ENCODE data around the gene ZBED3.
"Not testable (repeated sequence)": the region's sequence is repeated elsewhere in the genome, so short reads cannot be mapped to it uniquely, and the experiment has no call there.

The ZBED3 gene

GRCh38 chr5:77120706-77121105 is 33.6 kb upstream of the ZBED3 start:
- no peak overlapping the region for H3K4me3 ChIP-seq (replicated peaks; ENCODE audit: low read depth, low read length)
- no peak for TF ChIP-seq CTCF (IDR thresholded peaks at IDR 0.05; ENCODE audit: low read length, missing control alignments)
- DNase-seq (ENCODE audit: low read depth): no peak

GRCh38 chr5:77120086-77120485 is 33.0 kb upstream of the ZBED3 start:
- no peak overlapping the region for H3K4me3 ChIP-seq (replicated peaks; ENCODE audit: low read depth, low read length)
- no peak for TF ChIP-seq CTCF (IDR thresholded peaks at IDR 0.05; ENCODE audit: low read length, missing control alignments)
- DNase-seq (ENCODE audit: low read depth): no peak

DNA sequence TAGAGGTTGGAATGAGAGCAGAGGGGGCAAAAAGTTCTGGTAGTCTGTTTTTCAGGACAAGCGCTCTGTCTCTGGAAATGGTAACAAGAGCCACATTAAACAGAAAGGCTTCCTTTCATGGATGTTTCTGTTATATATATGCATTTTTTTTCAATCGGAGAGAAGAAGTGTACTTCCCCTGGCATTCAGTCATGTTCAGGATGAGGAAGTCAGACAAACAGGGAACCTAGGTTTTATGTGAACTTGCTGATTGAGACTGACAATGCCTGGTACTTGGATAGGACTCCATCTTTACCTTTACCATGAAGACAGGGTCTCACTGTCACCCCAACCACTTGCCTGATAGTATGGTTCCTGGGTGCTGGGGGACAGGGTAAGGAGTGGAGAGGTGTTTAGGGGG is 30.1 kb upstream of the ZBED3 start:
- no peak overlapping the region for H3K4me3 ChIP-seq (replicated peaks; ENCODE audit: low read depth, low read length)
- DNase-seq (ENCODE audit: low read depth): no peak
- TF ChIP-seq CTCF (IDR thresholded peaks at IDR 0.05; ENCODE audit: low read length, missing control alignments): no peak

DNA sequence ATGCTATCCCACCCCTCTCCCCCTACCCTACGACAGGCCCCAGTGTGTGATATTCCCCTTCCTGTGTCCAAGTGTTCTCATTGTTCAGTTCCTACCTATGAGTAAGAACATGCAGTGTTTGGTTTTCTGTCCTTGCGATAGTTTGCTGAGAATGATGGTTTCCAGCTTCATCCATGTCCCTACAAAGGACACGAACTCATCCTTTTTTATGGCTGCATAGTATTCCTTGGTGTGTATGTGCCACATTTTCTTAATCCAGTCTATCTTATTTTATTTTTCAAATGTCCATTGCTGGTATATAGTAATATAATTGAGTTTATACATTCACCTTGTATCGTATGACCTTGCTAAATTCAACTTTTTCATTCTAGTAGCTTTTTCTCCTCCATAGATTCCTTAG is 19.9 kb upstream of the ZBED3 start:
- not testable (repeated sequence) for H3K4me3 ChIP-seq (replicated peaks; ENCODE audit: low read depth, low read length); DNase-seq (ENCODE audit: low read depth)

DNA sequence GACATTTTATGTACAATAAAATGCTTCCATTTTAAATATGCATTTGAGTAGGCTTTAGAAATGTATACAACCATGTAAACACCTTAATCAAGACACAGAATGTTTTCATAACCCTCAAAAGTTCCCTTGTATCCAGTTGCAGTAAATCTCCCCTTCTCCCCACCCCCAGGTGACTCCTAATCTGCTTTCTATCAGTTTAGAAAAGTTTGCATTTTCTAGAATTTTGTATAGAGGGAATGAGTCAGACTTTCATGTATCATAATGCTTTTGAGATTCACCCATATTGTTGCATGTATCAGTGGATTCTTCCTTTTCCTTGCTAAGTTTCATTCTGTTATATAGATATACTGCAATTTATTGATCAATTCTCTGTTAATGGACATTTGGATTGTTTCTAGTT is 17.7 kb upstream of the ZBED3 start:
- TF ChIP-seq CTCF (IDR thresholded peaks at IDR 0.05; ENCODE audit: low read length, missing control alignments): no peak
- H3K4me3 ChIP-seq (replicated peaks; ENCODE audit: low read depth, low read length): no peak overlapping the region
- DNase-seq (ENCODE audit: low read depth): no peak

DNA sequence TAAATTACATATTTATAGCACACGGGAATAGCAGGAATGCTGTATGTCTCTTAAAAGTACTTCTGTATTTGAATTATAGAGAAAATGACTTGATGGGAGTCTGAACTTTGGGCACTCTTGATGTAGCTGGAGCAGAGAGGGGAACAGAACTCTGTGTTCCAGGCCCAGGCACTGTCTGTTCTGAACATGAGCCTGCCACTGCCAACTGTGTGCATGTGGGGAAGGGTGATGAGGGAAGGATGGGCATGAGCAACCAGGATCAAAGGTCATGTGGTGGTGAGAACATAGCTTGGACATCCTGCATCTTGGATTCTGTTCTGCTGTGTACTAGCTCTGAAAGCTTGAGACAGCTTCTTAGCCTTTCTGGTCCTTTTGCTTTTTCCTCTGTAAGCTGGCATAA is 16.4 kb upstream of the ZBED3 start:
- peak; percentile 1 for DNase-seq (ENCODE audit: low read depth)
- no peak overlapping the region for H3K4me3 ChIP-seq (replicated peaks; ENCODE audit: low read depth, low read length)
- TF ChIP-seq CTCF (IDR thresholded peaks at IDR 0.05; ENCODE audit: low read length, missing control alignments): no peak

DNA sequence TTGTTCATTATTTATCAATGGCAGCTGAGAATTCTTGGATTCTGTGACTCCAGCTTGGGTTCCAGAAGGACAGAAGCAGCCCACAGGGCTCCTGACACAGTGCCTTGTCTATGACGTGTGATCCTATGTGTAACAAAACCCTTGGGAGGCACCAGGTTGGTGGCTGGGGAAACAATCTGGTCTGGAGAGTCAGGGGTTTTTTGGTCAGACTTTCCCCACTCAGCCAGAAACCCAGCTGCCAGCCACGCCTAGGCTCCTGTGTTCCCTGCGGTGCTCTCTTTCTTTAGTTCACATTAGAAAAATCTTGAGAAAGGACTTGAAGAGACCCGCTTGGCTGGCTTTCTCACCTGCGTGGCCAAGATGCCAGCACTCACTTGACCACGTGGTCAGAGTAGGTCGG is 15.5 kb upstream of the ZBED3 start:
- no peak for TF ChIP-seq CTCF (IDR thresholded peaks at IDR 0.05; ENCODE audit: low read length, missing control alignments)
- H3K4me3 ChIP-seq (replicated peaks; ENCODE audit: low read depth, low read length): no peak overlapping the region
- DNase-seq (ENCODE audit: low read depth): no peak

DNA sequence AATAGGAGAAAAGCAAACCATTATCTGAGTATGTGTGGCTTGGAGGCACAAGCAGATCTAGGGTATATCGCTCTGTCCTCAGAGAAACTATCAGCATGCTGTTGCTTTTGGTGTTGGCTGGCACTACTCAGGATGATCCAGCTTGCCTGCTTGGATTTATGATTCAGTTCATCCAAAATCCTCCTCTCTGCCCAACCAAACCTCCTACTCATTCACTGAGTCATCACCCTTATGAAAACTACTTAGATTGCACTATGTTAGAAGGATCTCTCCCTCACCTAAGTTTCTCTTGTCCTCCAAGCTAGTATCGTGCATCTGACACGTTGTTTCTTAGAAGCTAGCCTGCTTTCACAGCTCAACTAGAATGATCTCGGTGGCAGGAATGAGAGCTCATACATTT is 14.2 kb upstream of the ZBED3 start:
- H3K4me3 ChIP-seq (replicated peaks; ENCODE audit: low read depth, low read length): no peak overlapping the region
- TF ChIP-seq CTCF (IDR thresholded peaks at IDR 0.05; ENCODE audit: low read length, missing control alignments): no peak
- peak; percentile 48 for DNase-seq (ENCODE audit: low read depth)

Data from fibroblast of pulmonary artery (primary cell).